GM19238 (cell line): ENCODE measurements around the gene UPP2.

Experiments
- DNase-seq: peaks from one replicate; pipeline ENCODE4 v3.0.0; 2011; ENCODE audit warnings: low spot score; ENCODE audit not compliant: insufficient read length

The UPP2 gene

GRCh38 chr2:158104903-158105302 lies 3.2 kb downstream of the UPP2 start:
- no peak for DNase-seq

DNA sequence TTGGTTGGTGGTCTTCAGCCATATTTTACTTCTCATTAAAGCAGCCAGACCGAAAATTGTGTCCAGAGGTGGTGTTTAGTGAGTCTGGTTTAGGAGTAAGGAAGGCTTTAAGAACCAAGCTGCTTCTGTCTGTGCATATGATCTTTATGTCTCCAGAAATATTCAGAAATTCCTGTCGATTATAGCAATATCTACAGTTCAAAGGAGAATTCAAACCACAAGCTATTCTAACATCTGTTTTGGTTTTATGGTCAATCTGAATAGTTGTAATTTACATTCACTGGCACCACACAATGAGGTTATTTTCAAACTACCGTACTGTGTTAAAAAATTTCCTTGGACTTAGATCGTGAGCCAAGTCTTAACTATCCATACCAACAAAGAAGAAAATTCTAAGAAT lies 11.3 kb downstream of the UPP2 start:
- DNase-seq = no peak

- no peak for DNase-seq
These were observed 12.1 kb downstream of the UPP2 start for GRCh38 chr2:158113741-158114295.

DNA sequence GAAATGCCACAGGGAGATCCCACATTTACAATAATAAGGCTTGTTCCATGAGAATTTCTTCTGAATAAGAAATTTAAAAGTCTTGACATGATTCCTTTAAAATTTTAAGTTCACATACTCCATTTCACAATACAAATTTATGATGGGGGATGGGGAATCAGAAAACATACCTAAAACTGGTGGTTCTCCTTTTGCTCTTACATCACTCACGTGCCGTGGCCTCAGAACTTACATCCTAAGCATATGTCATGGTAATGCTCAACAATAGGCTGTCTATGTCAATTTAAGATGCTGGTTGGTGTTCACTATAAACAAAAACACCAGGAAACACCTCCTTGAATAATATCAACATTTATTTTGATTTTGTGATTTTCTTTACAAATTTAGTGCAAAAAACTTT lies 12.8 kb downstream of the UPP2 start:
- no peak for DNase-seq

- DNase-seq = no peak
These were observed 13.6 kb downstream of the UPP2 start for GRCh38 chr2:158115202-158115767.

- no peak for DNase-seq
These were observed 15.3 kb downstream of the UPP2 start for GRCh38 chr2:158116936-158117335.

DNA sequence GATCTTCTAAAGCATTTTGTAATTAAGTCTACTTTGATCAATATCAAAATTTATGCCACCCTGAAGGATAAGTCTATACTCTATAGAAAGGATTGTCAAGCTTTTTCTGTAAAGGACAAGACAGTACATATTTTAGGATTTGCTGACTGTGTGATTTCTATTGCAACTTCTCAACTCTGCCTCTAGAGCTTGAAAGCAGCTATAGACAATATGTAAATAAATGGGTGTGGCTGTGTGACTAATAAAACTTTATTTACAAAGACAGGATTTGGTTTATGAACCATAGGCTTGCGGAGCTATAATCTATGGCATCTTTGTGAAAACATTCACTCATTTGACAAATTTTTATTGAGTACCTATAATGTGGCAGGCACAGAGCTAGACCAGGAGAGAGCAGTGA lies 18.4 kb downstream of the UPP2 start:
- DNase-seq = no peak

GRCh38 chr2:158120664-158121641 lies 19.3 kb downstream of the UPP2 start:
- no peak for DNase-seq

DNA sequence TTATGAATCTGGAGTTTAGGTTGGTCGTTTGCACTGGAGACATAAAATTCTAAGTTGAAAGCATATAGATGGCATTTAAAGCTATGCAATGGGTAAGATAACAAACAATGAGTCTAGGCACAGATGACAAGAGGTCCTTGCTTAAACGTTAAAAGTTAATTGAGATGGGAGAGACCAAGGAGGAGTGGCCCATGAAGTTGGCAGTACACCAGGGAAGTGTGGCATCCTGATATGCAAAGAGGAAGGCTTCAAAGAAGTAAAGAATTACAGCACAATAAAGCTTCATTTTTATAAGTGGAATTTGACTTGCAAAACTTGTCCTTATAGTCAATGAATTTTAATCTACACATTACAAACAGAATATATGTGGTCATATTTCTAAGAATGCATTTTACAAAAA lies 23.2 kb downstream of the UPP2 start:
- no peak for DNase-seq

DNA sequence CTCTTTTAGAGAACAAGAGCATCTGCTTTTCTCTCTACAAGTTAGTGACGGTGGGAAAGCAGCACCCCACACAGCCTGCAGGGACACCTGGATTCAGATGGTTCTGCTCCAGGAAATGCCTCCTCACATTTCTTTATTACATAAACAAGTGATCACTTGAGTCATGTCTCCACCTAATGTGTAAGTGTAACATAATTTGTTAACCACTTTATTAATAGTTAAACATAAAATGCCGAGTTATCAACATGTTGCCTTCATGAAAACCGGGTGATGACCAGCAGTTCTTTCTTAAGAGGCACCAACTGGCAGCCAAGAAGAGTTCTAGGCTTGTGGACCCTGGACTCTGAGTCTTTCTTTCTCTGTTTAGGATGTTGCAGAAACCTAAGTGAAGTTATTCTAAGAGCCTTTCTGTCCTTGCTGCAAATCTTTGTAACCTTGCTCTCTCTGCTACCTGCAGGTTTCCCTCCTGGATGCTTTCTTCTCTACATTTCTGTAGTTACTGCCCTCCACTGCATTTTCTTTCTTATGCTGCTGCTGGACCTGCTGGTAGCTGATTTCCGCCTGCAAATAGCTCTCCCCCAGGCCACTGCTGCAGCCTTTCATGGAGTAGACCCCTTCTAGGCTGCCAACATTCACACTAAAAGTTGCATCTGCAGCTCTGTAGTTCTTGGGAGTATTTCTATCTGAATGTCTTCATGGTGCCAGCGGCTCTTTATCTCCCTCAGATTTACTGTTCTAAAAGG lies 24.3 kb downstream of the UPP2 start:
- no peak for DNase-seq

GRCh38 chr2:158127380-158127804 lies 25.7 kb downstream of the UPP2 start:
- DNase-seq = no peak

DNA sequence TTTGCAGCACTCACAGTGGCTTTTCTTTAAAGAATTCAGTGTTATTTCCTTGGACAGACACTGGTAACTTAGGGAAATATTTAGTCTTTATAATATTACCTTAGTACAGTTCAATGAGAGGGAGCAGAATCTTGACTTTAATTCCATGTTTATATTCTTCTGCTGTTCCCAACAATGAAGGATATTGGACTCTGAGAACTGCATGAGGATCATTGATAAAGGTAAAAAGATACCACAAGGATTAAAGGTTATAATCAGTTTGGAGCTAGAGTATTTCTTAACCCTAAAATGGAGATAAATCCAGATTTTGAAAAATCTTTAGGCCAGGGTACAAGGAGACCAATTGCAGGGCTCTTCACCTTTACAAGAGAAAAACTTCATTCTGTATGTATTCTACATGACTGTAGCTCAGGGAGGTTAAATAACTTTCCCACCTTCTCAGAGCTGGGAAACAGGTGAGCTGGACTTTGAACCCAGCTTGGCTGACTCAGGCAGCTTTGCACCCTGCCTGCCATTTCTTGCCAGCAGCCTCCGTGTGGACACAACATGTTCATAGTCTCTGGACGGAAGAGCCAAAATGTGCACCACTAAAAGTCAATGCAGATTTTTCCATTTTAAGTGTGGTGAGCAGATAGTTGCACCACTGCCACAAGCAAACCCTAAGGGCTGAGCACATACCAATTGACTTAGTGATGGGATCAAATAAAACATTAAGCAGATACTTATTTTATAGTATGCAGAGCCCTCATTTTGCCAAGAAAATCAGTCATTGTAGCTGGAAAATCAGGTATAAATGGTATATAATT lies 26.7 kb downstream of the UPP2 start:
- DNase-seq = no peak

- DNase-seq = no peak
These were observed 27.4 kb downstream of the UPP2 start for GRCh38 chr2:158129037-158129436.

- DNase-seq = no peak
These were observed 29.3 kb downstream of the UPP2 start for GRCh38 chr2:158130832-158131473.

- DNase-seq = no peak
These were observed 29.8 kb downstream of the UPP2 start for GRCh38 chr2:158131483-158131912.

- DNase-seq = no peak
These were observed 30.4 kb downstream of the UPP2 start for GRCh38 chr2:158131919-158132566.

GRCh38 chr2:158134055-158134454 lies 32.4 kb downstream of the UPP2 start:
- no peak for DNase-seq

- DNase-seq = no peak
These were observed 33.0 kb downstream of the UPP2 start for GRCh38 chr2:158134655-158135054.

GRCh38 chr2:158135096-158135495 lies 33.4 kb downstream of the UPP2 start:
- no peak for DNase-seq

DNA sequence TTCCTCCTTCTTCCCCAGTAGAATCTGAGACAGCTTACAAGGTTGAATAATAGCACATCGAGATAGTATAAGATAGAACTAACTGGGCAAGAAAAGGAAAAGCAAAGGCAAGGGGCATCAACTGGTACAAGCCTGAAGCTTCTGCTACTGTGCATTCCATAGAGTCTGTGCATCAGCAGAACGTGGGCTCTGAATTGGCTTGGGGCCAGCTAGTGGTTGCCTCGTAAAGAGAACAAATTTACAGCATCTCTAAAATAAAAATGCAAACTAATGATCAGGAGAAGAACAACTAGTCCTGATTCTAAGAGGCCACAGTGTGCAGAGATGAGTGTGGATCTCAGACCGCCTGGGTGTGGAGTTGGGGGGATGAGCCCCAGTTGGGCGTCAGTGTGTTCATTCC lies 36.6 kb downstream of the UPP2 start:
- DNase-seq = no peak
